ENCODE measurements around the gene NFIX. TPM values are rescaled to one million over a fixed set of nuclear protein-coding genes. Genes with fewer than 3 reads are reported as not detected.

The NFIX gene
- total and polyA plus RNA-seq, 5 donors = 67.4 to 168 (median 146) TPM

GRCh38 chr19:13053238-13053637 is 58.0 kb downstream of the NFIX start:
- Histone ChIP-seq H3K27me3 (ENCODE audit: control insufficient read depth, insufficient read depth) (no peaks in the 10 kb centered on the region), H3K4me1 (ENCODE audit: control insufficient read depth, insufficient read depth, low read length) (peaks cover 61% of the 10 kb centered on the region), H3K27ac (ENCODE audit: low read length) (peak overlapping the region; percentile 97), H3K4me3 (ENCODE audit: low read length) (no peak overlapping the region), H3K9me3 (ENCODE audit: control insufficient read depth, low read length) (no peaks in the 10 kb centered on the region)
- WGBS = 42% methylated on average over 3 of the region's 3 CpGs
- peak in 2 of 3 donors; percentile 62 to 66 for DNase-seq
- intact Hi-C loops (cut with DNase I) = no loop called here
- ATAC-seq = peak; percentile 2 to 18

GRCh38 chr19:13053761-13054625 is 58.7 kb downstream of the NFIX start:
- no peak overlapping the region for H3K4me3 ChIP-seq (ENCODE audit: low read length)
- peak overlapping the region; percentile 97 for H3K27ac ChIP-seq (ENCODE audit: low read length)
- intact Hi-C loops (cut with DNase I) = no loop called here
- DNase-seq (peak; percentile 95 to 98 (median 97)), ATAC-seq (peak; percentile 78 to 83)
- WGBS = 25% methylated on average over 17 of the region's 17 CpGs
- H3K27me3 ChIP-seq (ENCODE audit: control insufficient read depth, insufficient read depth) = no peaks in the 10 kb centered on the region
- no peaks in the 10 kb centered on the region for H3K9me3 ChIP-seq (ENCODE audit: control insufficient read depth, low read length)
- peaks cover 61% of the 10 kb centered on the region for H3K4me1 ChIP-seq (ENCODE audit: control insufficient read depth, insufficient read depth, low read length)

GRCh38 chr19:13054626-13055212 is 59.4 kb downstream of the NFIX start:
- Histone ChIP-seq H3K4me1 (ENCODE audit: control insufficient read depth, insufficient read depth, low read length) (peaks cover 66% of the 10 kb centered on the region), H3K4me3 (ENCODE audit: low read length) (no peak overlapping the region), H3K27ac (ENCODE audit: low read length) (peak overlapping the region; percentile 97), H3K27me3 (ENCODE audit: control insufficient read depth, insufficient read depth) (no peaks in the 10 kb centered on the region), H3K9me3 (ENCODE audit: control insufficient read depth, low read length) (no peaks in the 10 kb centered on the region)
- peak; percentile 32 to 35 for ATAC-seq
- intact Hi-C loops (cut with DNase I) = loop anchor here in 1 of 4 donors (5.0 kb wide), 1 partner anchor 32 kb away; no protein-coding TSS in a partner anchor
- DNase-seq = peak; percentile 57 to 71 (median 70)
- WGBS = 19% methylated on average over 11 of the region's 11 CpGs

GRCh38 chr19:13055213-13056051 is 60.2 kb downstream of the NFIX start:
- H3K27me3 ChIP-seq (ENCODE audit: control insufficient read depth, insufficient read depth) = no peaks in the 10 kb centered on the region
- peak; percentile 91 to 96 (median 95) for DNase-seq
- intact Hi-C loops (cut with DNase I) = loop anchor here in 1 of 4 donors (5.0 kb wide), 1 partner anchor 33 kb away; no protein-coding TSS in a partner anchor
- H3K9me3 ChIP-seq (ENCODE audit: control insufficient read depth, low read length) = no peaks in the 10 kb centered on the region
- no peak overlapping the region for H3K4me3 ChIP-seq (ENCODE audit: low read length)
- WGBS = 15% methylated on average over 29 of the region's 29 CpGs
- peak; percentile 66 to 69 for ATAC-seq
- peak overlapping the region; percentile 97 for H3K27ac ChIP-seq (ENCODE audit: low read length)
- peaks cover 72% of the 10 kb centered on the region for H3K4me1 ChIP-seq (ENCODE audit: control insufficient read depth, insufficient read depth, low read length)

- WGBS = 36% methylated on average over 17 of the region's 17 CpGs
- peaks cover 69% of the 10 kb centered on the region for H3K4me1 ChIP-seq (ENCODE audit: control insufficient read depth, insufficient read depth, low read length)
- DNase-seq = peak; percentile 67 to 90 (median 84)
- peak in 1 of 2 donors; percentile 5 for ATAC-seq
- H3K27me3 ChIP-seq (ENCODE audit: control insufficient read depth, insufficient read depth) = no peaks in the 10 kb centered on the region
- intact Hi-C loops (cut with DNase I) = loop anchor here in 1 of 4 donors (5.0 kb wide), 1 partner anchor 34 kb away; no protein-coding TSS in a partner anchor
- H3K9me3 ChIP-seq (ENCODE audit: control insufficient read depth, low read length) = no peaks in the 10 kb centered on the region
- no peak overlapping the region for H3K4me3 ChIP-seq (ENCODE audit: low read length)
- peak overlapping the region; percentile 97 for H3K27ac ChIP-seq (ENCODE audit: low read length)
Measured at GRCh38 chr19:13056052-13056660, 60.9 kb downstream of the NFIX start.

- Histone ChIP-seq H3K4me3 (ENCODE audit: low read length) (no peak overlapping the region), H3K4me1 (ENCODE audit: control insufficient read depth, insufficient read depth, low read length) (peaks cover 63% of the 10 kb centered on the region), H3K9me3 (ENCODE audit: control insufficient read depth, low read length) (no peaks in the 10 kb centered on the region), H3K27me3 (ENCODE audit: control insufficient read depth, insufficient read depth) (no peaks in the 10 kb centered on the region), H3K27ac (ENCODE audit: low read length) (peak overlapping the region; percentile 97)
- DNase-seq (peak in 2 of 3 donors; percentile 75 to 81), ATAC-seq (no peak)
- WGBS = 39% methylated on average over 15 of the region's 15 CpGs
- intact Hi-C loops (cut with DNase I) = loop anchor here in 1 of 4 donors (5.0 kb wide), 1 partner anchor 35 kb away; no protein-coding TSS in a partner anchor
Measured at GRCh38 chr19:13057147-13057572, 61.9 kb downstream of the NFIX start.

GRCh38 chr19:13057744-13058143 is 62.5 kb downstream of the NFIX start:
- ATAC-seq = no peak
- no peak overlapping the region for H3K4me3 ChIP-seq (ENCODE audit: low read length)
- no peaks in the 10 kb centered on the region for H3K27me3 ChIP-seq (ENCODE audit: control insufficient read depth, insufficient read depth)
- H3K4me1 ChIP-seq (ENCODE audit: control insufficient read depth, insufficient read depth, low read length) = peaks cover 64% of the 10 kb centered on the region
- intact Hi-C loops (cut with DNase I) = loop anchor here in 1 of 4 donors (5.0 kb wide), 1 partner anchor 35 kb away; no protein-coding TSS in a partner anchor
- DNase-seq = peak in 1 of 3 donors; percentile 33
- WGBS = 51% methylated on average over 2 of the region's 2 CpGs
- H3K9me3 ChIP-seq (ENCODE audit: control insufficient read depth, low read length) = no peaks in the 10 kb centered on the region
- H3K27ac ChIP-seq (ENCODE audit: low read length) = peak overlapping the region; percentile 97

GRCh38 chr19:13058951-13059660 is 63.8 kb downstream of the NFIX start:
- 49% methylated on average over 12 of the region's 12 CpGs for WGBS
- intact Hi-C loops (cut with DNase I) = loop anchor here in 1 of 4 donors (5.0 kb wide), 1 partner anchor 37 kb away; no protein-coding TSS in a partner anchor
- H3K4me3 ChIP-seq (ENCODE audit: low read length) = no peak overlapping the region
- ATAC-seq (no peak), DNase-seq (peak in 2 of 3 donors; percentile 52 to 54)
- no peaks in the 10 kb centered on the region for H3K27me3 ChIP-seq (ENCODE audit: control insufficient read depth, insufficient read depth)
- H3K9me3 ChIP-seq (ENCODE audit: control insufficient read depth, low read length) = no peaks in the 10 kb centered on the region
- peak overlapping the region; percentile 6 for H3K27ac ChIP-seq (ENCODE audit: low read length)
- H3K4me1 ChIP-seq (ENCODE audit: control insufficient read depth, insufficient read depth, low read length) = peaks cover 56% of the 10 kb centered on the region

GRCh38 chr19:13060233-13060963 is 65.1 kb downstream of the NFIX start:
- Histone ChIP-seq H3K27ac (ENCODE audit: low read length) (peak overlapping the region; percentile 84), H3K27me3 (ENCODE audit: control insufficient read depth, insufficient read depth) (no peaks in the 10 kb centered on the region)
- intact Hi-C loops (cut with DNase I) = loop anchor here in 3 of 4 donors (5.0 to 10.0 kb wide), 5 partner anchors 37 to 76 kb away; partner anchors contain the start of gene NFIX (in 1 of the 3)

More at GRCh38 chr19:13060233-13060963, 65.1 kb downstream of the NFIX start:
- H3K4me1 ChIP-seq (ENCODE audit: control insufficient read depth, insufficient read depth, low read length) = peaks cover 57% of the 10 kb centered on the region
- DNase-seq (peak; percentile 64 to 87 (median 84)), ATAC-seq (peak; percentile 6 to 12)
- WGBS = 23% methylated on average over 19 of the region's 19 CpGs
- no peaks in the 10 kb centered on the region for H3K9me3 ChIP-seq (ENCODE audit: control insufficient read depth, low read length)
- H3K4me3 ChIP-seq (ENCODE audit: low read length) = peak overlapping the region; percentile 17

Data from right cardiac atrium (tissue), 5 donors.